Cardiac muscle cell (in vitro differentiated cells and primary cell): ENCODE results near the gene CCNK. TPM values are rescaled to one million over a fixed set of nuclear protein-coding genes. Genes with fewer than 3 reads are reported as not detected.

Experiments
- DNase-seq, 2 donors: peaks; one replicate each; pipeline versions ENCODE4 v3.0.0 to v3.0.0-alpha.2; 2010 to 2017; ENCODE audit warnings: low read depth in 1 of 2, low spot score in 1 of 2
- H3K27ac ChIP-seq: fragments of 200-600 bp; sonication (generic); 2 replicates; pipeline ENCODE4 v1.5.1; 2016
- H3K27me3 ChIP-seq: fragments of 200-600 bp; sonication (generic); 2 replicates; pipeline ENCODE4 v1.6.0; 2016; ENCODE audit warnings: control low read depth
- H3K36me3 ChIP-seq: fragments of 200-600 bp; sonication (generic); 2 replicates; pipeline ENCODE4 v1.5.1; 2016; ENCODE audit warnings: control low read depth
- H3K4me1 ChIP-seq: fragments of 200-600 bp; sonication (generic); 2 replicates; pipeline ENCODE4 v1.8.1; 2017; ENCODE audit warnings: low read depth, mild to moderate bottlenecking, mixed run types
- H3K4me3 ChIP-seq: fragments of 200-600 bp; sonication (generic); 2 replicates; pipeline ENCODE4 v1.5.1; 2016; ENCODE audit warnings: mild to moderate bottlenecking
- H3K9me3 ChIP-seq: fragments of 200-600 bp; sonication (generic); 2 replicates; pipeline ENCODE4 v1.5.1; 2017; ENCODE audit warnings: low read depth, mild to moderate bottlenecking, control low read depth
- polyA plus RNA-seq: library from polyadenylated mRNA; unstranded; fragments of >200 nt; fragmentation: Nextera tagmentation; extraction: Ambion mirVana; gene quantifications from 2 replicates; pipeline ENCODE4 v1.2.1, GENCODE V29; 2016
- total RNA-seq: library from RNA; depleted of rRNA; stranded (reverse); fragments of >200 nt; gene quantifications from 2 replicates; pipeline ENCODE4 v1.2.3, GENCODE V29; 2016
- TF ChIP-seq, protein P1 (sequence below): IDR thresholded peaks from 2 replicates; pipeline ENCODE4 v1.5.1; 2012; ENCODE audit warnings: low read depth, mild to moderate bottlenecking, low read length

The CCNK gene
- total and polyA plus RNA-seq, 2 experiments from 2014 or later: 13.3 to 17.3 TPM

- Histone ChIP-seq H3K4me1 (peaks cover 47% of the 10 kb centered on the region), H3K27me3 (no peaks in the 10 kb centered on the region), H3K9me3 (no peaks in the 10 kb centered on the region), H3K27ac (peak overlapping the region; percentile 86), H3K4me3 (no peak overlapping the region), H3K36me3 (peaks cover 8% of the 10 kb centered on the region)
- TF ChIP-seq, protein P1, sequence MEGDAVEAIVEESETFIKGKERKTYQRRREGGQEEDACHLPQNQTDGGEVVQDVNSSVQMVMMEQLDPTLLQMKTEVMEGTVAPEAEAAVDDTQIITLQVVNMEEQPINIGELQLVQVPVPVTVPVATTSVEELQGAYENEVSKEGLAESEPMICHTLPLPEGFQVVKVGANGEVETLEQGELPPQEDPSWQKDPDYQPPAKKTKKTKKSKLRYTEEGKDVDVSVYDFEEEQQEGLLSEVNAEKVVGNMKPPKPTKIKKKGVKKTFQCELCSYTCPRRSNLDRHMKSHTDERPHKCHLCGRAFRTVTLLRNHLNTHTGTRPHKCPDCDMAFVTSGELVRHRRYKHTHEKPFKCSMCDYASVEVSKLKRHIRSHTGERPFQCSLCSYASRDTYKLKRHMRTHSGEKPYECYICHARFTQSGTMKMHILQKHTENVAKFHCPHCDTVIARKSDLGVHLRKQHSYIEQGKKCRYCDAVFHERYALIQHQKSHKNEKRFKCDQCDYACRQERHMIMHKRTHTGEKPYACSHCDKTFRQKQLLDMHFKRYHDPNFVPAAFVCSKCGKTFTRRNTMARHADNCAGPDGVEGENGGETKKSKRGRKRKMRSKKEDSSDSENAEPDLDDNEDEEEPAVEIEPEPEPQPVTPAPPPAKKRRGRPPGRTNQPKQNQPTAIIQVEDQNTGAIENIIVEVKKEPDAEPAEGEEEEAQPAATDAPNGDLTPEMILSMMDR: no peak
- peak in 1 of 2 donors; percentile 74 for DNase-seq
These were observed 13.7 kb upstream of the CCNK start for GRCh38 chr14:99467336-99468078.

- TF ChIP-seq, protein P1: no peak
- Histone ChIP-seq H3K27me3 (no peaks in the 10 kb centered on the region), H3K9me3 (no peaks in the 10 kb centered on the region), H3K36me3 (peaks cover 4% of the 10 kb centered on the region), H3K27ac (peak overlapping the region; percentile 86), H3K4me3 (no peak overlapping the region), H3K4me1 (peaks cover 47% of the 10 kb centered on the region)
- DNase-seq: no peak
These were observed 13.1 kb upstream of the CCNK start for GRCh38 chr14:99468081-99468480.

- peaks cover 41% of the 10 kb centered on the region for H3K4me1 ChIP-seq
- H3K4me3 ChIP-seq: no peak overlapping the region
- TF ChIP-seq, protein P1: no peak
- no peaks in the 10 kb centered on the region for H3K9me3 ChIP-seq
- DNase-seq: no peak
- H3K27me3 ChIP-seq: no peaks in the 10 kb centered on the region
- H3K27ac ChIP-seq: peak overlapping the region; percentile 86
- H3K36me3 ChIP-seq: no peaks in the 10 kb centered on the region
These were observed 12.2 kb upstream of the CCNK start for GRCh38 chr14:99468836-99469592.

DNA sequence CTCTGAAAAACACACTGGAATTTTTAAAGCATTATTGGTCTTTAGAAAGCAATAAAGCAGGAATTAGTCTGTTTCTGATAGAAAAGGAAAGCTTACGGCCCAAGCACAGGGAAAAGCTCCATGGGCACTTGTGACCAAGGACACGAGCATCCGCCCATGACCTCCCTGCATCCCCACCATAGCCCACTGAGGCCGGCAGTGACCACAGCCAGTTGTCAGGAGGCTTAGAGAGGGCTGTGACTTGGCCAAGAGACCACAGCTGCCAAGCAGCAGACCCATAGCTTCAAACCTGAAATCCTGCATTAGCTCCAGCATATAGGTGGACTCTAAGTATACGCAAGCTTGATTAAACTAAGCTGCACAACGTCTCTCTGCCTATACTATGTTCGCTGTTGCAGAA is 9.5 kb upstream of the CCNK start:
- TF ChIP-seq, protein P1: no peak
- H3K9me3 ChIP-seq: no peaks in the 10 kb centered on the region
- no peak overlapping the region for H3K4me3 ChIP-seq
- no peaks in the 10 kb centered on the region for H3K27me3 ChIP-seq
- no peaks in the 10 kb centered on the region for H3K36me3 ChIP-seq
- no peak overlapping the region for H3K27ac ChIP-seq
- H3K4me1 ChIP-seq: peaks cover 40% of the 10 kb centered on the region
- no peak for DNase-seq

DNA sequence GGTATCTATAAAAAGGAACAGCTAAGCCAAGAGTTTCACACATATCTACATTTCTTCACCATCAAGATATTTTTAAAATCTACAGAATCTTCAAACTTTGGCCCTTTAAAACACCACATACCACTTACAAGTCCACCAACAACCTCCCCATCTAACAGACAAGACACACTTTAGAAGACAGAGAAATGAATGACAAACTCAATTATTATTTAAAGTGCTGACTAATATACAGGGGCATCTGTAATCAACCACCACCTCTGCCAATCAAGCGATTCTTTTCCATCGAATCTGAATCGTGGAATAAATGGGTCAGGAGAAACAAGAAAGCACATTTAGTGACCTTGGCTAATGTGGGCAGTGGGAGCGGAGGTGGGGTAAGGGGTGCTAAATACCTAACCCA is 8.3 kb upstream of the CCNK start:
- TF ChIP-seq, protein P1: no peak
- Histone ChIP-seq H3K27me3 (no peaks in the 10 kb centered on the region), H3K9me3 (no peaks in the 10 kb centered on the region), H3K36me3 (no peaks in the 10 kb centered on the region), H3K4me1 (peaks cover 28% of the 10 kb centered on the region), H3K27ac (no peak overlapping the region), H3K4me3 (no peak overlapping the region)
- no peak for DNase-seq
